Measurements from ENCODE around the gene ATP1B1. TPM values are rescaled to one million over a fixed set of nuclear protein-coding genes. Genes with fewer than 3 reads are reported as not detected.

ATP1B1 gene
- total and polyA plus RNA-seq, 9 donors: 35.8 to 130 (median 81.0) TPM

DNA sequence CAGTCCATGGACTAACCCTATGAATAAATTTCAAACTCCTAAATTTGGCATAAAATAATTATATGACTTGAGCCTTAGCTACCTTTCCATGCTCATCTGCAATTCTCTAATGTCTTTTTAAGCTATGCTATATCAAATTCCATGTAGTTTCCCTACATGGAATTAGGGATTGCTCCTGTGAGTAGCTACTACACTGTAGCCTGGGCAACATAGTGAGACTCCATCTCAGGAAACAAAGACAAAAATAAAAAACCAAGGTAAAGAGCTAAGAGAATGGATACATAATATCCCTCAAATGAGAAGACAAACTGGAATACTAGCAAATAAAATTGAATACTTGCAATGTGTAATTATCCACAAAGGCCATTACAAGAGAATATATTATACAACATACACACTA is 37.5 kb downstream of the ATP1B1 start:
- H3K36me3 ChIP-seq: no peaks in the 10 kb centered on the region
- no peaks in the 10 kb centered on the region for H3K27me3 ChIP-seq
- H3K4me1 ChIP-seq (ENCODE audit: insufficient read depth): peaks cover 3% of the 10 kb centered on the region
- intact Hi-C loops (cut with DNase I): no loop called here
- no peaks in the 10 kb centered on the region for H3K9me3 ChIP-seq
- no peak for TF ChIP-seq EP300 (IDR thresholded peaks at IDR 0.05)
- TF ChIP-seq, protein P1, sequence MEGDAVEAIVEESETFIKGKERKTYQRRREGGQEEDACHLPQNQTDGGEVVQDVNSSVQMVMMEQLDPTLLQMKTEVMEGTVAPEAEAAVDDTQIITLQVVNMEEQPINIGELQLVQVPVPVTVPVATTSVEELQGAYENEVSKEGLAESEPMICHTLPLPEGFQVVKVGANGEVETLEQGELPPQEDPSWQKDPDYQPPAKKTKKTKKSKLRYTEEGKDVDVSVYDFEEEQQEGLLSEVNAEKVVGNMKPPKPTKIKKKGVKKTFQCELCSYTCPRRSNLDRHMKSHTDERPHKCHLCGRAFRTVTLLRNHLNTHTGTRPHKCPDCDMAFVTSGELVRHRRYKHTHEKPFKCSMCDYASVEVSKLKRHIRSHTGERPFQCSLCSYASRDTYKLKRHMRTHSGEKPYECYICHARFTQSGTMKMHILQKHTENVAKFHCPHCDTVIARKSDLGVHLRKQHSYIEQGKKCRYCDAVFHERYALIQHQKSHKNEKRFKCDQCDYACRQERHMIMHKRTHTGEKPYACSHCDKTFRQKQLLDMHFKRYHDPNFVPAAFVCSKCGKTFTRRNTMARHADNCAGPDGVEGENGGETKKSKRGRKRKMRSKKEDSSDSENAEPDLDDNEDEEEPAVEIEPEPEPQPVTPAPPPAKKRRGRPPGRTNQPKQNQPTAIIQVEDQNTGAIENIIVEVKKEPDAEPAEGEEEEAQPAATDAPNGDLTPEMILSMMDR (IDR thresholded peaks at IDR 0.05): no peak
- TF ChIP-seq POLR2A (IDR thresholded peaks at IDR 0.05): no peak
- no peak overlapping the region for H3K27ac ChIP-seq
- DNase-seq: no peak
- H3K4me3 ChIP-seq: no peak overlapping the region

DNA sequence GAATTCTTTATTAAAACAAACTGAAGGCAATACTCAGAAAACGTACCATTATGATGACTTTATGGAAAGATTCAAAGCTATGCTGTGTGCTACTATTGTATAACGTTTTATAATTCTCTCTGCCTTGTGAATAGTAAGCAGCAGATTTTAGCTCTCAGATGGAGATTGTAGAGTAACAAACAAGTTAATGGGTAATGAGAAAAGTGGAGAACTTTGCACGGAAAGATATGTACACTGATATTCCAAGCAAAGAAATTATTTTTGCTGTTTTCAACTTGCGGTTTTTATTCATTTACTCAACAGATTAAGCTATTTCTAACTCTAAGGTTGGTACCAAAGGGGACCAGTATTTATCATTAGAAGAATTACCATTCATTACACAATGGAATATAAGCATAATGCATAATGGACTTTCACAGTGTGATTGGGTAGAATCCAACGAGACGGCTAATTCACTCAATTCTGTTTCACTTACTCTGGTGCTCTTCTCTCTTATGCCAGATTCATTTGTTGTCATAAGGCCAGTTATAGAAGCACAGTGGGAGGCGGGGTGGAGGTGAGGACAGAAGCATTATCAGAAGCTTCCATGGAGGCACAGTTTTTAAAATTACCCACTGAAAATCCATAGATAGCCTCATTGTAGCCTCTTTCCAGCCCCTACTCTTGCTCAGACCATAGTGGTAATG is 38.6 kb downstream of the ATP1B1 start:
- no peaks in the 10 kb centered on the region for H3K9me3 ChIP-seq
- H3K4me1 ChIP-seq (ENCODE audit: insufficient read depth): peaks cover 3% of the 10 kb centered on the region
- DNase-seq: no peak
- 91 to 94% (median 92%) methylated on average over 7 of the region's 7 CpGs for WGBS, 3 donors
- TF ChIP-seq EP300 (IDR thresholded peaks at IDR 0.05) (no peak), POLR2A (IDR thresholded peaks at IDR 0.05) (no peak)
- TF ChIP-seq, protein P1 (IDR thresholded peaks at IDR 0.05): no peak
- H3K36me3 ChIP-seq: no peaks in the 10 kb centered on the region
- H3K27me3 ChIP-seq: no peaks in the 10 kb centered on the region
- H3K4me3 ChIP-seq: no peak overlapping the region
- intact Hi-C loops (cut with DNase I): no loop called here
- H3K27ac ChIP-seq: no peak overlapping the region

DNA sequence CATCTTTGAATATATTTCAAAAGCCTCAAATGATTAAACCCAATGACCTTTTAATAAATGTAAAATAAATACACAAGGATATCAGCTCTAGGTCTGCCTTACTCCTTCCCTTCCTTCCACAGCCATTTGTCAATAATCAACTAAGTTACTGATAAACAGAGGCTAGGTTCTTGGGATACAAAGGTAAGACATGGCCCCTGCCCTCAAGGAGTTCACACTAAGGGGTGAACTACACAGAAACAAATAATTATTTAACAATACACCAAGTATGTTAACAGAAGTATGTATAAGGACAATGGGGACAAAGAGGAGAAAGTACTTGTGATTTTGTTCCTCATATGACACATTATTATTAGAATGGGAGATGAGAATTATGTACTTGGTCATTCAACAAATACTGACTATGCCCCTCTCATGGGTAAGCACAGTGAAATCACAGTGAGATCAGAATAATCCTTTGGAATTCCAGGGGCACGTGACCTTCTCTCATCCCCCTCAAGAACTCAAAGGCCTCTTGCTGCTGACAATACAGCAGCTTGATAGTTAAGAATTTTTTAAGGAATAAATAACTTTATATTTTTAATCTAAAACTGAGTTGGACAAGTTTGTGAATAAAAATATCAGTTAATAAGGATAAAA is 40.2 kb downstream of the ATP1B1 start:
- TF ChIP-seq POLR2A (IDR thresholded peaks at IDR 0.05) (no peak), EP300 (IDR thresholded peaks at IDR 0.05) (no peak)
- TF ChIP-seq, protein P1 (IDR thresholded peaks at IDR 0.05): no peak
- DNase-seq: no peak

DNA sequence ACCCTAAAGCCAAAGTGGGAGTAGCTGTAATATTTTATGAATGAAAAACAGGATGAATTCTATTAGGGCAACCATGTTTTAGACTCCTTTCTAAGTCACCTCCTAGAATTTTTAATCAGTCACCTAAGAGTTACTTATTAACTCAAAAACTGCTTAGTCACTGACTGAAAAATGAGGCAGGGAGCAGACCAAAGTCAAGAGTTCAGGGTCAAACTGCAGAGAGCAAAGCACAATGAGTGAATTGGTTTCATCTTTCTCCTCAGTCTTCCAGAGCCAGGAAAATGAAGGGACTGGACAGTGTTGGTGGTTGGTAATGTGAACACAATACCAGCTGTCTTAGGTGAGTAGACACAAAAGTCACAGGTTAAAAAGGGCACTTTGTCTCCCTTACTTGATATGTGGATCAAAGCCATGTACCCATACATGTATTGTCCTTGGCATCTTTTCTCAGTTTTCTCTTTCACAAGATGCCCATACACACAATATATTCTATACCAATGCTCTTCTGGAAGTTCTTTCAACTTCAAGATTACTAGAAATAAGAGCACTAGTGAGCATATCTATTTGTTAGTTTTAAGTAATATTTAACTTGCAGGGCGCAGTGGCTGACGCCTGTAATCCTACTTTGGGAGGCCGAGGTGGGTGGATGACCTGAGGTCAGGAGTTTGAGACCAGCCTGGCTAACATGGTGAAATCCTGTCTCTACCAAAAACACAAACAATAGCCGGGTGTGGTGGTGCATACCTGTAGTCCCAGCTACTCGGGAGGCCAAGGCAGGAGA is 42.2 kb downstream of the ATP1B1 start:
- DNase-seq: no peak
- TF ChIP-seq, protein P1 (IDR thresholded peaks at IDR 0.05): no peak
- no peak for TF ChIP-seq EP300 (IDR thresholded peaks at IDR 0.05)
- TF ChIP-seq POLR2A (IDR thresholded peaks at IDR 0.05): no peak
- WGBS, 3 donors: 76 to 95% (median 85%) methylated on average over 5 of the region's 5 CpGs
- H3K27ac ChIP-seq: no peak overlapping the region
- no peaks in the 10 kb centered on the region for H3K4me1 ChIP-seq (ENCODE audit: insufficient read depth)
- intact Hi-C loops (cut with DNase I): no loop called here
- no peaks in the 10 kb centered on the region for H3K36me3 ChIP-seq
- H3K27me3 ChIP-seq: no peaks in the 10 kb centered on the region
- H3K9me3 ChIP-seq: no peaks in the 10 kb centered on the region
- no peak overlapping the region for H3K4me3 ChIP-seq

More for the DNA sequence above, 40.2 kb downstream of the ATP1B1 start:
- no peaks in the 10 kb centered on the region for H3K27me3 ChIP-seq
- H3K36me3 ChIP-seq: no peaks in the 10 kb centered on the region
- H3K27ac ChIP-seq: no peak overlapping the region
- H3K4me3 ChIP-seq: no peak overlapping the region
- intact Hi-C loops (cut with DNase I): no loop called here
- WGBS, 3 donors: 91 to 96% (median 92%) methylated on average over 1 of the region's 1 CpG
- no peaks in the 10 kb centered on the region for H3K9me3 ChIP-seq
- H3K4me1 ChIP-seq (ENCODE audit: insufficient read depth): no peaks in the 10 kb centered on the region
